Dermis microvascular lymphatic vessel endothelial cell (primary cell): ENCODE measurements around the gene CEP89. TPM values are rescaled to one million over a fixed set of nuclear protein-coding genes. Genes with fewer than 3 reads are reported as not detected.
"Not testable (repeated sequence)": the region's sequence is repeated elsewhere in the genome, so short reads cannot be mapped to it uniquely, and the experiment has no call there.

ENCODE experiments used
- DNase-seq, 2 donors: peaks; one replicate each; pipeline versions ENCODE4 v3.0.0 to v3.0.0-alpha.2; 2010; ENCODE audit warnings: low read depth in 2 of 2
- total RNA-seq: library from RNA; depleted of rRNA; stranded (reverse); fragments of >200 nt; gene quantifications from 2 replicates; pipeline ENCODE4 v1.2.1, GENCODE V29; 2014

Gene CEP89
- total RNA-seq, 1 donor from 2014 or later = 5.6 TPM

GRCh38 chr19:32966750-32967149, 5.0 kb downstream of the CEP89 start:
- DNase-seq = no peak

GRCh38 chr19:32945260-32945659, 26.5 kb downstream of the CEP89 start:
- DNase-seq = no peak

- not testable (repeated sequence) for DNase-seq
Measured at GRCh38 chr19:32941273-32941672, 30.5 kb downstream of the CEP89 start.

- DNase-seq = no peak
Measured at GRCh38 chr19:32936065-32936464, 35.7 kb downstream of the CEP89 start.

GRCh38 chr19:32935629-32936028, 36.1 kb downstream of the CEP89 start:
- no peak for DNase-seq

GRCh38 chr19:32933571-32933970, 38.2 kb downstream of the CEP89 start:
- DNase-seq = no peak

GRCh38 chr19:32930567-32930966, 41.2 kb downstream of the CEP89 start:
- DNase-seq = no peak

- no peak for DNase-seq
Measured at GRCh38 chr19:32928806-32929205, 43.0 kb downstream of the CEP89 start.

- DNase-seq = no peak
Measured at GRCh38 chr19:32924200-32924599, 47.6 kb downstream of the CEP89 start.

GRCh38 chr19:32921624-32922023, 50.1 kb downstream of the CEP89 start:
- DNase-seq = no peak

- DNase-seq = no peak
Measured at GRCh38 chr19:32919365-32919764, 52.4 kb downstream of the CEP89 start.

- no peak for DNase-seq
Measured at GRCh38 chr19:32917616-32917996, 54.2 kb downstream of the CEP89 start.

- DNase-seq = peak; percentile 26 to 62
Measured at GRCh38 chr19:32916969-32917615, 54.7 kb downstream of the CEP89 start.

- no peak for DNase-seq
Measured at GRCh38 chr19:32914879-32915660, 56.7 kb downstream of the CEP89 start.

GRCh38 chr19:32911467-32911866, 60.3 kb downstream of the CEP89 start:
- no peak for DNase-seq

GRCh38 chr19:32910874-32911273, 60.9 kb downstream of the CEP89 start:
- no peak for DNase-seq

- no peak for DNase-seq
Measured at GRCh38 chr19:32910094-32910493, 61.7 kb downstream of the CEP89 start.

- no peak for DNase-seq
Measured at GRCh38 chr19:32909257-32909656, 62.5 kb downstream of the CEP89 start.

GRCh38 chr19:32908641-32909190, 63.0 kb downstream of the CEP89 start:
- DNase-seq = no peak

GRCh38 chr19:32902448-32902847, 69.3 kb downstream of the CEP89 start:
- DNase-seq = no peak

GRCh38 chr19:32901504-32902161, 70.1 kb downstream of the CEP89 start:
- no peak for DNase-seq

- DNase-seq = no peak
Measured at GRCh38 chr19:32896516-32897214, 75.1 kb downstream of the CEP89 start.
